ENCODE measurements around the gene FARP1.

GRCh38 chr13:98322091-98322718 is 179.3 kb downstream of the FARP1 start:
- no peak for TF ChIP-seq ZNF891 (CRISPR knock-in tag; IDR thresholded peaks at IDR 0.05)
- TF ChIP-seq POLR2AphosphoS5 (IDR thresholded peaks at IDR 0.05; ENCODE audit: low read depth, low read length): no peak
- no peak for TF ChIP-seq TCF7L2 (IDR thresholded peaks at IDR 0.05; ENCODE audit: low read depth, low read length)
- no peak for TF ChIP-seq ZBTB33 (CRISPR knock-in tag; IDR thresholded peaks at IDR 0.05)
- no peak for TF ChIP-seq TCF12 (IDR thresholded peaks at IDR 0.05)
- TF ChIP-seq TCF12 (CRISPR knock-in tag; IDR thresholded peaks at IDR 0.05): no peak
- no peak for TF ChIP-seq ZNF235 (CRISPR knock-in tag; IDR thresholded peaks at IDR 0.05; ENCODE audit: borderline replicate concordance)
- TF ChIP-seq GTF2F1 (IDR thresholded peaks at IDR 0.05; ENCODE audit: low read length): no peak
- TF ChIP-seq SETDB1 (CRISPR knock-in tag; IDR thresholded peaks at IDR 0.05; ENCODE audit: borderline replicate concordance): no peak
- no peak for TF ChIP-seq SMAD9 (CRISPR knock-in tag; IDR thresholded peaks at IDR 0.05)
- no peak for TF ChIP-seq ZNF350 (CRISPR knock-in tag; IDR thresholded peaks at IDR 0.05; ENCODE audit: borderline replicate concordance, low read depth)
- TF ChIP-seq SIN3B (IDR thresholded peaks at IDR 0.05; ENCODE audit: low read length): no peak
- no peak for TF ChIP-seq NFE2L2 (IDR thresholded peaks at IDR 0.05; ENCODE audit: low read length)
- no peak for TF ChIP-seq ZNF274 (CRISPR knock-in tag; IDR thresholded peaks at IDR 0.05)
- TF ChIP-seq CEBPZ (IDR thresholded peaks at IDR 0.05; ENCODE audit: low read length): no peak

Measured in HepG2 (cell line).